Right lobe of liver (tissue), 4 donors: ENCODE data around the gene ZNF800.

ENCODE experiments used
- POLR2A ChIP-seq: fragments of 450-650 bp; IDR thresholded peaks from one replicate; pipeline ENCODE4 v1.6.1; 2017; ENCODE audit warnings: antibody characterized with exemption, mild to moderate bottlenecking
- TF ChIP-seq, protein P1 (sequence below), 4 donors: fragments of 200-600 bp in 3 of 4; fragments of 450-650 bp in 1 of 4; IDR thresholded peaks; one replicate each; pipeline versions ENCODE4 v1.5.1 to v1.8.0; 2016 to 2022; ENCODE audit warnings: antibody characterized with exemption in 4 of 4, mild to moderate bottlenecking in 2 of 4
- donor health status: DM: no; HTN: no; CAD: no.
- donor health status: DM: no; HTN: no; CAD: no.
- donor health status: DM: no; HTN: yes; CAD: no.

DNA sequence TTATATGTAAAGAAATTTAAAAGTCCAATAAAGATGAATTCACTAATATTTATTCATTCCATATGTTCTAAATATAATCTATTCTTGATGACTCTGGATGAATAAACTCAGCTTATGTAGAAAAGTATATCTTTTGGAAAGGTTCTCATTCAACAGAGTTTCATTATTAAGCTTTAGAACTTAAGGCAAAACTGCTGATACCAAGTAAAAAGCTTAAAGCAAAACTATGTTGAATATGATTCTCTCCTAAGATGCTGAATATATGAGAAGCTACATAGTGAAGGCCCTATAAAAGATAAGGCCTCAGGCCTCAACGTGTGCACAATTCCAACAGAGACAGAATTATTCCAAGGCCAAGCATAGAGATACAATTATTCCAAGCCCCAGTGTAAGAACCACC is 30.8 kb downstream of the ZNF800 start:
- TF ChIP-seq, protein P1, sequence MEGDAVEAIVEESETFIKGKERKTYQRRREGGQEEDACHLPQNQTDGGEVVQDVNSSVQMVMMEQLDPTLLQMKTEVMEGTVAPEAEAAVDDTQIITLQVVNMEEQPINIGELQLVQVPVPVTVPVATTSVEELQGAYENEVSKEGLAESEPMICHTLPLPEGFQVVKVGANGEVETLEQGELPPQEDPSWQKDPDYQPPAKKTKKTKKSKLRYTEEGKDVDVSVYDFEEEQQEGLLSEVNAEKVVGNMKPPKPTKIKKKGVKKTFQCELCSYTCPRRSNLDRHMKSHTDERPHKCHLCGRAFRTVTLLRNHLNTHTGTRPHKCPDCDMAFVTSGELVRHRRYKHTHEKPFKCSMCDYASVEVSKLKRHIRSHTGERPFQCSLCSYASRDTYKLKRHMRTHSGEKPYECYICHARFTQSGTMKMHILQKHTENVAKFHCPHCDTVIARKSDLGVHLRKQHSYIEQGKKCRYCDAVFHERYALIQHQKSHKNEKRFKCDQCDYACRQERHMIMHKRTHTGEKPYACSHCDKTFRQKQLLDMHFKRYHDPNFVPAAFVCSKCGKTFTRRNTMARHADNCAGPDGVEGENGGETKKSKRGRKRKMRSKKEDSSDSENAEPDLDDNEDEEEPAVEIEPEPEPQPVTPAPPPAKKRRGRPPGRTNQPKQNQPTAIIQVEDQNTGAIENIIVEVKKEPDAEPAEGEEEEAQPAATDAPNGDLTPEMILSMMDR (IDR thresholded peaks at IDR 0.05) = no peak
- TF ChIP-seq POLR2A = no peak
